ENCODE measurements around the gene TMEM94.

DNA sequence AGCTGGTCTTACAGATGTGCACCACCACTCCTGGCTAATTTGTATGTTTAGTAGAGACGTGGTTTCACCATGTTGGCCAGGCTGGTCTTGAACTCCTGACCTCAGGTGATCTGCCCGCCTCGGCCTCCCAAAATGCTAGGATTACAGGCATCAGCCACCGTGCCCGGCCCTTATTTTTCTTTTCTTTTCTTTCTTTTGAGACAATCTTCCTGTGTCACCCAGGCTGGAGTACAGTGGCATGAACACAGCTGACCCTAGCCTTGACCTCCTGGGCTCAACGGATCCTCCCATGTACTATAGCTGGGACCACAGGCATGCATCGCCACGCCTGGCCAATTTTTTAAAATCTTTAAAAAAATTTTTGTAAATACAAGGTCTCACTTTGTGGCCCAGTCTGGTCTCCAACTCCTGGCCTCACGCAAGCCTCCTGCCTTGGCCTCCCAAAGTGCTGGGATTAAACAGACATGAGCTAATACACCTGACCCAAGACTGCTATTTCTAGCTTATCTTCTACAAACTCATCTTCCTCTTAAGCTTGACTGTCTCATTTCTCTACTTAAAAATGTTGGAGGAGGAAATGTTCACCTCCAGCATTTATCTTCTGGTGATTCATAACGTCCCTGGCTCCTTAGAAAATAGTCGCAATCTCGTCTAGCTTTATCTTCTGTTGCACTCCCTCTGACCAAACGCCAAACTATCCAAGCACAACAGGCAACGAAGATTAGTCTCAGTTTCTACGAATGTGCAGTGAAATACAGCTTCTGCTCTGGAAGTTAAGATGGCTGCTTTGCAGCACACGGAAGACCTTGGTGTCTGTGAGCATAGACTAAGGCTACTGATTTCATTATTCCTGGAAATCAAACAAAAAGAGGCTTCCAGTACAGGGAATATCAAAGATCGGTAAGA, 8.2 kb upstream of the TMEM94 start:
- TF ChIP-seq POLR2AphosphoS5 (IDR thresholded peaks at IDR 0.05; ENCODE audit: insufficient read depth in 1 of 2, low read depth in 1 of 2) (no peak), POLR2A (IDR thresholded peaks at IDR 0.05) (no peak)
- TF ChIP-seq, protein P1, sequence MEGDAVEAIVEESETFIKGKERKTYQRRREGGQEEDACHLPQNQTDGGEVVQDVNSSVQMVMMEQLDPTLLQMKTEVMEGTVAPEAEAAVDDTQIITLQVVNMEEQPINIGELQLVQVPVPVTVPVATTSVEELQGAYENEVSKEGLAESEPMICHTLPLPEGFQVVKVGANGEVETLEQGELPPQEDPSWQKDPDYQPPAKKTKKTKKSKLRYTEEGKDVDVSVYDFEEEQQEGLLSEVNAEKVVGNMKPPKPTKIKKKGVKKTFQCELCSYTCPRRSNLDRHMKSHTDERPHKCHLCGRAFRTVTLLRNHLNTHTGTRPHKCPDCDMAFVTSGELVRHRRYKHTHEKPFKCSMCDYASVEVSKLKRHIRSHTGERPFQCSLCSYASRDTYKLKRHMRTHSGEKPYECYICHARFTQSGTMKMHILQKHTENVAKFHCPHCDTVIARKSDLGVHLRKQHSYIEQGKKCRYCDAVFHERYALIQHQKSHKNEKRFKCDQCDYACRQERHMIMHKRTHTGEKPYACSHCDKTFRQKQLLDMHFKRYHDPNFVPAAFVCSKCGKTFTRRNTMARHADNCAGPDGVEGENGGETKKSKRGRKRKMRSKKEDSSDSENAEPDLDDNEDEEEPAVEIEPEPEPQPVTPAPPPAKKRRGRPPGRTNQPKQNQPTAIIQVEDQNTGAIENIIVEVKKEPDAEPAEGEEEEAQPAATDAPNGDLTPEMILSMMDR (IDR thresholded peaks at IDR 0.05): no peak

Data from vagina (tissue), 2 donors.